Measurements from ENCODE around the gene IGSF21. TPM values are rescaled to one million over a fixed set of nuclear protein-coding genes. Genes with fewer than 3 reads are reported as not detected.
"Not testable (repeated sequence)": the region's sequence is repeated elsewhere in the genome, so short reads cannot be mapped to it uniquely, and the experiment has no call there.

IGSF21 gene
- total and polyA plus RNA-seq, 12 donors, result 0.18 to 16.4 (median 7.0) TPM

DNA sequence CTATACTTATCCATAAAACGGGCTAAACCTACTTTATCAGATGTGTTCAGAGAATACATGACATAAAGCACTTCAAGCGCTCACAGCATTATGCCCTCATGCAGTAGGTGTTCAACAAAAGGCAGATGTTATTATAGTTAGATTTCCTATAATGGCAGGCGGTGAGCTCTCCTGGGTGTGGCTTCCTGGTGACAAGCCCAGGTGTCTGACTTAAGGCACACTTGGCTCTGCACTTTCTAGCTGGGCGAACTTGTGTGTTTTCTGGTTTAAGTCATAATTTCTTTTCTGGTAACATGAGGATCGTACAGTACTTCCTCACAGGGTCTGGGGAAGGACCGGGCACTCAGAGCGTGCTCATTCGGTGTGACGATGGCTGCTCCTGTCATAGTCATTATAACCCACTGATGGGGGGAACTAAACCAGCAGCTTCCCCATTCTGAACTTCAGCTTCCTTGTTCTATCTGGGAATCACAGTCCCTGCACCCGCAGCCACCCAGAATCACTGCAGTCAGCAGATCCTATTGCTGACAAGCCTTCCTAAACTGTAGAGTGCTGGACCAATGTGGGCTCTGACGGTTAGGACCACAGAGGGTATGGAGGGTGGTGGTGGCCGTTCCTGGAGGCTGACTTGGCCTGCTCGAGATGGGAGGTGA is 52.8 kb downstream of the IGSF21 start:
- Histone ChIP-seq H3K4me1 (replicated peaks in 1 of 2) (no peaks in the 10 kb centered on the region), H3K9me3 (replicated peaks in 1 of 3) (no peaks in the 10 kb centered on the region), H3K27ac (peak overlapping the region in 3 of 5 donors; percentile 42 to 89 (median 63)), H3K36me3 (replicated peaks in 1 of 2) (no peaks in the 10 kb centered on the region), H3K4me3 (no peak overlapping the region), H3K27me3 (no peaks in the 10 kb centered on the region)
- DNase-seq, result peak in 6 of 7 donors; percentile 51 to 81 (median 68)
- TF ChIP-seq POLR2A (IDR thresholded peaks at IDR 0.05), result no peak
- TF ChIP-seq, protein P1, sequence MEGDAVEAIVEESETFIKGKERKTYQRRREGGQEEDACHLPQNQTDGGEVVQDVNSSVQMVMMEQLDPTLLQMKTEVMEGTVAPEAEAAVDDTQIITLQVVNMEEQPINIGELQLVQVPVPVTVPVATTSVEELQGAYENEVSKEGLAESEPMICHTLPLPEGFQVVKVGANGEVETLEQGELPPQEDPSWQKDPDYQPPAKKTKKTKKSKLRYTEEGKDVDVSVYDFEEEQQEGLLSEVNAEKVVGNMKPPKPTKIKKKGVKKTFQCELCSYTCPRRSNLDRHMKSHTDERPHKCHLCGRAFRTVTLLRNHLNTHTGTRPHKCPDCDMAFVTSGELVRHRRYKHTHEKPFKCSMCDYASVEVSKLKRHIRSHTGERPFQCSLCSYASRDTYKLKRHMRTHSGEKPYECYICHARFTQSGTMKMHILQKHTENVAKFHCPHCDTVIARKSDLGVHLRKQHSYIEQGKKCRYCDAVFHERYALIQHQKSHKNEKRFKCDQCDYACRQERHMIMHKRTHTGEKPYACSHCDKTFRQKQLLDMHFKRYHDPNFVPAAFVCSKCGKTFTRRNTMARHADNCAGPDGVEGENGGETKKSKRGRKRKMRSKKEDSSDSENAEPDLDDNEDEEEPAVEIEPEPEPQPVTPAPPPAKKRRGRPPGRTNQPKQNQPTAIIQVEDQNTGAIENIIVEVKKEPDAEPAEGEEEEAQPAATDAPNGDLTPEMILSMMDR (IDR thresholded peaks at IDR 0.05), result no peak
- WGBS, 4 donors, result 68 to 81% (median 75%) methylated on average over 13 of the region's 13 CpGs
- intact Hi-C loops (cut with DNase I), result no loop called here

DNA sequence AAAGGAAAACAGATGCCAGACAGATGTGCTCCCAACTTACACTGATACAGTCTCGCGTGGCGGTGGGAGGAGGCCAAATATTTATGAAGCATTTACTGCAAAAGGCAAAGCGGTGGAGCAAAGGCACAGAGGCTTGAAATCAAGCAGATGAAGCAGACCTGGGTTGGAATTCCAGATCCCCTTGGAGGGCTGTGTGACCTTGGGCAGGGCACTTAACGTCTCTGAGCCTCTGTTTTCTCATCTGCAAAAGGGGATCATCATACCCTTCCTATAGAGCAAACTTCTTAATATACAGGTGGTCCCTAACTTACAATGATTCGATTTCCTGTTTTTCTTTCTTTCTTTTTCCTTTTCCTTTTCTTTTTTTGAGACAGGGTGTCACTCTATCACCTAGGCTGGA is 54.1 kb downstream of the IGSF21 start:
- no peak for DNase-seq
- no peak for TF ChIP-seq POLR2A (IDR thresholded peaks at IDR 0.05)
- TF ChIP-seq, protein P1 (IDR thresholded peaks at IDR 0.05), result no peak
- intact Hi-C loops (cut with DNase I), result no loop called here
- Histone ChIP-seq H3K9me3 (replicated peaks in 1 of 3) (no peaks in the 10 kb centered on the region), H3K27me3 (no peaks in the 10 kb centered on the region), H3K4me3 (no peak overlapping the region), H3K27ac (peak overlapping the region in 1 of 5 donors; percentile 89), H3K4me1 (replicated peaks in 1 of 2) (peaks cover 2 to 8% of the 10 kb centered on the region in 2 donors), H3K36me3 (replicated peaks in 1 of 2) (no peaks in the 10 kb centered on the region)
- whole genome bisulfite sequencing, 4 donors, result 73 to 79% (median 77%) methylated on average over 6 of the region's 6 CpGs

DNA sequence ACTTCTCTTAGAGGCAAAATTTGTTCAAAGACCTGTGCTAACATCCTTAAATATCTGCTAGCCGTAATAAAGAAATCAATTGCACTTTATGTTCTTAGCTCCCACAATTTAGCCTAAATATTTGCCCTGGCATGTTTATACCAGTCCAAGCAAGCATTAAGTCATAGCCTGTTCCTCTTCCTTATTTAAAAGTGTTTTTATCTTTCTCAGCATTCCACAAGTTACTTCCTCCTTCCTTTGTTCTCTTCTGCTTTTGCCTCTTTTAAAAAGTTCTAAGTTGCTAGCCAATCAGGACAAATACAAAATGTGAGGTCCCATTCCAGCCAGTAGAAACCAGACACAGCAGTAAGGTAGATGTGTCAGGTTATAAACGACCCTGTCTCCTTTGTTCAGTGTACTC is 58.0 kb downstream of the IGSF21 start:
- H3K27me3 ChIP-seq; H3K4me3 ChIP-seq; H3K36me3 ChIP-seq (replicated peaks in 1 of 2); H3K9me3 ChIP-seq (replicated peaks in 1 of 3); DNase-seq; intact Hi-C loops (cut with DNase I): not testable (repeated sequence)
- H3K27ac ChIP-seq, result peak overlapping the region in 2 of 5 donors; percentile 38 to 61
- WGBS, 4 donors, result 40 to 54% (median 46%) methylated on average over 2 of the region's 2 CpGs
- peaks cover 4 to 12% of the 10 kb centered on the region in 2 donors for H3K4me1 ChIP-seq (replicated peaks in 1 of 2)

DNA sequence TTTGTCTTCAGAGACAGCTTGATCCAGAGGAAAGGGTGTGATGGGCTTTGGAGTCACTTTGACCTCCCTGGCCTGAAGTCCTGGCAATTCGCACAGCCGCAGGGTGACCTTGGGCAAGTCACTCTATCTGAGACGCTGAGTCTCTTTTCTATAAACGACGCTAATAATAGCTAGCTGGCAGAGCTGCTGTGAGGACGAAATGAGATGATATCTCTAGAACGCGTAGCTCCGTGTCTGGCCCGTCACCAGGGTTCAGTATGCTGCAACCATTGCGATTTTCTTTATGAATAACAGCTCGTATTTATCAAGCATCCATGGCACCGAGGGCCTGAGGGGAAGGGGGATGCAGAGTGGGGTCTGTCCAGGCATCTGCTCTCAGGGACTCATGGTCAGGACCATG is 58.7 kb downstream of the IGSF21 start:
- DNase-seq, result peak; percentile 42 to 81 (median 72)
- Histone ChIP-seq H3K36me3 (replicated peaks in 1 of 2) (no peaks in the 10 kb centered on the region), H3K9me3 (replicated peaks in 1 of 3) (no peaks in the 10 kb centered on the region), H3K4me3 (no peak overlapping the region), H3K27me3 (no peaks in the 10 kb centered on the region), H3K4me1 (replicated peaks in 1 of 2) (peaks cover 4 to 12% of the 10 kb centered on the region in 2 donors), H3K27ac (peak overlapping the region in 2 of 5 donors; percentile 11 to 60)
- 34 to 53% (median 40%) methylated on average over 10 to 13 of the region's 13 CpGs for WGBS, 4 donors
- intact Hi-C loops (cut with DNase I), result no loop called here
- TF ChIP-seq, protein P1 (IDR thresholded peaks at IDR 0.05), result no peak
- no peak for TF ChIP-seq POLR2A (IDR thresholded peaks at IDR 0.05)

DNA sequence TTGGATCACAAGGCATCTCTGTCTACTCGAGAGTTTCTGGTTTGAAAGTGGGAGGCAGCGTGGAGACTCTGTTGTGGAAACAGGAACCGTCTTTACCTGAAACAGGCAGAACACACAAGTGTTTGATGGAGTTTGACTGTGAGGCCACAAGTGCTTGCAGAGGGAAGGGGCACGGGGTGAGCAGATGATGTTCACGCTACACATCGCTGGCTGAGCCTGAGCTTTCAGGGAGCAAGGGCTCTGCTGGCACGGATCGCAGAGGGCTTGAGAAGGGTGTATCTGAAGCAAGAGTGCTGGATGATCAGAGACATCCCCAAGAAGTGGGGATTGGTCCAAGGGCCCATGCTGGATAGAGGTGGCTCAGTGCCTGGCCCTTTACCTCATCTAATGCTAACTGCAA is 59.3 kb downstream of the IGSF21 start:
- no peak for TF ChIP-seq POLR2A (IDR thresholded peaks at IDR 0.05)
- TF ChIP-seq, protein P1 (IDR thresholded peaks at IDR 0.05), result no peak
- H3K9me3 ChIP-seq (replicated peaks in 1 of 3), result no peaks in the 10 kb centered on the region
- WGBS, 4 donors, result 87 to 93% (median 88%) methylated on average over 7 to 8 of the region's 8 CpGs
- H3K4me3 ChIP-seq, result no peak overlapping the region
- H3K27me3 ChIP-seq, result no peaks in the 10 kb centered on the region
- no peak for DNase-seq
- peak overlapping the region in 1 of 5 donors; percentile 11 for H3K27ac ChIP-seq
- peaks cover 4 to 12% of the 10 kb centered on the region in 2 donors for H3K4me1 ChIP-seq (replicated peaks in 1 of 2)
- H3K36me3 ChIP-seq (replicated peaks in 1 of 2), result no peaks in the 10 kb centered on the region
- intact Hi-C loops (cut with DNase I), result no loop called here
